GM23338 (cell line): ENCODE measurements around the gene CANT1. TPM values are rescaled to one million over a fixed set of nuclear protein-coding genes. Genes with fewer than 3 reads are reported as not detected.

Experiments used
- ATAC-seq: fragments of 200-7000 bp; cut with Tn5 transposase; 3 replicates; pipeline ENCODE4 v1.9.1; 2020
- DNase-seq: peaks from one replicate; pipeline ENCODE4 v3.0.0-alpha.2; 2015; ENCODE audit warnings: low spot score
- H2AFZ ChIP-seq: fragments of 200-600 bp; sonication (generic); 2 replicates; pipeline ENCODE4 v1.8.0; 2016; ENCODE audit warnings: antibody characterized with exemption, mild to moderate bottlenecking, moderate library complexity
- H3F3A ChIP-seq: fragments of 200-600 bp; sonication (generic); replicated peaks from 2 replicates; pipeline ENCODE4 v1.8.0; 2017; ENCODE audit warnings: antibody characterized with exemption, mixed run types, low read depth
- H3K27ac ChIP-seq: fragments of 200-600 bp; sonication (generic); 2 replicates; pipeline ENCODE4 v1.6.1; 2016; ENCODE audit warnings: low read depth
- H3K27me3 ChIP-seq: fragments of 200-600 bp; sonication (generic); 2 replicates; pipeline ENCODE4 v1.8.0; 2016; ENCODE audit warnings: mild to moderate bottlenecking, mixed run types, moderate library complexity; ENCODE audit not compliant: insufficient read depth
- H3K36me3 ChIP-seq: fragments of 200-600 bp; sonication (generic); 2 replicates; pipeline ENCODE4 v1.8.0; 2016; ENCODE audit warnings: mild to moderate bottlenecking; ENCODE audit not compliant: insufficient read depth
- H3K4me1 ChIP-seq: fragments of 200-600 bp; sonication (generic); 2 replicates; pipeline ENCODE4 v1.8.0; 2016; ENCODE audit warnings: mild to moderate bottlenecking, moderate library complexity; ENCODE audit not compliant: insufficient read depth
- H3K4me2 ChIP-seq: fragments of 200-600 bp; sonication (generic); 2 replicates; pipeline ENCODE4 v1.7.1; 2017; ENCODE audit warnings: mixed run types
- H3K4me3 ChIP-seq: fragments of 200-600 bp; sonication (generic); 2 replicates; pipeline ENCODE4 v1.6.1; 2016; ENCODE audit warnings: mixed run types
- H3K79me2 ChIP-seq: fragments of 200-600 bp; sonication (generic); replicated peaks from 2 replicates; pipeline ENCODE4 v1.8.0; 2017; ENCODE audit warnings: mild to moderate bottlenecking; ENCODE audit not compliant: insufficient read depth
- H3K9me2 ChIP-seq: fragments of 200-600 bp; sonication (generic); 2 replicates; pipeline ENCODE4 v1.8.0; 2017; ENCODE audit not compliant: insufficient read depth
- H4K20me1 ChIP-seq: fragments of 200-600 bp; sonication (generic); replicated peaks from 2 replicates; pipeline ENCODE4 v1.8.0; 2017; ENCODE audit warnings: mild to moderate bottlenecking; ENCODE audit not compliant: insufficient read depth
- H3K27ac Mint-ChIP-seq: 2 replicates; pipeline ENCODE4 v1.8.0; 2020; ENCODE audit warnings: inconsistent platforms, mild to moderate bottlenecking, moderate library complexity, mixed read lengths
- H3K27me3 Mint-ChIP-seq: 3 replicates; pipeline ENCODE4 v1.8.0; 2022; ENCODE audit warnings: low read depth, mild to moderate bottlenecking, moderate library complexity, mixed read lengths, inconsistent platforms; ENCODE audit not compliant: insufficient read depth, poor library complexity
- H3K36me3 Mint-ChIP-seq: 3 replicates; pipeline ENCODE4 v1.8.0; 2021; ENCODE audit warnings: low read depth, mild to moderate bottlenecking, inconsistent platforms, moderate library complexity, mixed read lengths
- H3K4me1 Mint-ChIP-seq: 3 replicates; pipeline ENCODE4 v1.8.0; 2020; ENCODE audit warnings: mild to moderate bottlenecking, inconsistent platforms, mixed read lengths
- H3K4me3 Mint-ChIP-seq: 3 replicates; pipeline ENCODE4 v1.8.0; 2021; ENCODE audit warnings: moderate library complexity, mild to moderate bottlenecking, inconsistent platforms, mixed read lengths
- H3K9me3 Mint-ChIP-seq: 3 replicates; pipeline ENCODE4 v1.8.0; 2020; ENCODE audit warnings: moderate library complexity, mild to moderate bottlenecking, inconsistent platforms, mixed read lengths
- CREB1 ChIP-seq: fragments of 250-450 bp; sonication (Bioruptor Pico); IDR thresholded peaks from 2 replicates; pipeline ENCODE4 v1.5.0; 2020; ENCODE audit warnings: low read depth, mild to moderate bottlenecking, moderate library complexity
- CTCF ChIP-seq, 2 experiments: fragments of 200-600 bp in 1 of 2; sonication (generic) in 1 of 2; conservative IDR thresholded peaks; 2 replicates each; pipeline versions ENCODE4 v1.5.1 to v1.6.1; 2016 to 2017; ENCODE audit warnings: antibody characterized with exemption in 2 of 2, low read depth in 2 of 2, mild to moderate bottlenecking in 2 of 2, moderate library complexity in 1 of 2
- ETS1 ChIP-seq: IDR thresholded peaks from 2 replicates; pipeline ENCODE4 v1.6.1; 2016; ENCODE audit warnings: antibody characterized with exemption
- EZH2 ChIP-seq: fragments of 200-600 bp; sonication (generic); IDR thresholded peaks from one replicate; pipeline ENCODE4 v1.8.0; 2017; ENCODE audit warnings: antibody characterized with exemption, mild to moderate bottlenecking, low read depth; ENCODE audit not compliant: unreplicated experiment
- EZH2phosphoT487 ChIP-seq: fragments of 200-600 bp; sonication (generic); IDR thresholded peaks from one replicate; pipeline ENCODE4 v1.8.1; 2018; ENCODE audit warnings: antibody characterized with exemption; ENCODE audit not compliant: unreplicated experiment
- JUNB ChIP-seq: IDR thresholded peaks from one replicate; pipeline ENCODE4 v1.6.1; 2016; ENCODE audit warnings: antibody characterized with exemption; ENCODE audit not compliant: unreplicated experiment
- NANOG ChIP-seq: IDR thresholded peaks from 2 replicates; pipeline ENCODE4 v1.6.1; 2016; ENCODE audit warnings: antibody characterized with exemption, borderline replicate concordance
- POLR2AphosphoS5 ChIP-seq: IDR thresholded peaks from 2 replicates; pipeline ENCODE4 v1.6.1; 2016; ENCODE audit warnings: antibody characterized with exemption, low read depth
- REST ChIP-seq: IDR thresholded peaks from one replicate; pipeline ENCODE4 v1.6.1; 2018; ENCODE audit warnings: antibody characterized with exemption; ENCODE audit not compliant: unreplicated experiment
- STAT1 ChIP-seq: IDR thresholded peaks from one replicate; pipeline ENCODE4 v1.6.1; 2016; ENCODE audit warnings: antibody characterized with exemption; ENCODE audit not compliant: unreplicated experiment
- ZNF114 ChIP-seq: fragments of 250-450 bp; sonication (Bioruptor Pico); IDR thresholded peaks from 2 replicates; pipeline ENCODE4 v1.5.0; 2020; ENCODE audit warnings: mild to moderate bottlenecking, moderate library complexity
- ZNF331 ChIP-seq: fragments of 250-450 bp; sonication (Bioruptor Pico); IDR thresholded peaks from 2 replicates; pipeline ENCODE4 v1.5.0; 2020; ENCODE audit warnings: low read depth, mild to moderate bottlenecking, moderate library complexity
- polyA plus RNA-seq: library from polyadenylated mRNA; unstranded; fragments of >200 nt; fragmentation: Nextera tagmentation; extraction: Ambion mirVana; gene quantifications from 2 replicates; pipeline ENCODE4 v1.2.1, GENCODE V29; 2016
- total RNA-seq: library from RNA; depleted of rRNA; stranded (reverse); fragments of >200 nt; shearing (Covaris generic); gene quantifications from 2 replicates; pipeline ENCODE4 v1.2.3, GENCODE V29; 2014

CANT1 gene
- total and polyA plus RNA-seq, 2 experiments from 2014 or later: 5.9 to 38.8 TPM

GRCh38 chr17:78969865-78970264 is 39.7 kb downstream of the CANT1 start (continued):
- TF ChIP-seq JUNB: no peak
- TF ChIP-seq ZNF331 (CRISPR knock-in tag): no peak
- no peak for TF ChIP-seq EZH2phosphoT487
- no peak for TF ChIP-seq ETS1
- no peak for TF ChIP-seq ZNF114 (CRISPR knock-in tag)
- TF ChIP-seq EZH2: no peak
- no peak for TF ChIP-seq STAT1
- TF ChIP-seq NANOG: no peak
- no peak for TF ChIP-seq POLR2AphosphoS5
- TF ChIP-seq CREB1 (CRISPR knock-in tag): no peak

GRCh38 chr17:78967782-78968362 is 41.7 kb downstream of the CANT1 start:
- Mint-ChIP-seq H3K9me3 (no peaks in the 10 kb centered on the region), H3K27ac (no peak overlapping the region), H3K4me3 (no peak overlapping the region), H3K36me3 (peaks cover 7% of the 10 kb centered on the region), H3K4me1 (peaks cover 9% of the 10 kb centered on the region), H3K27me3 (peaks cover 16% of the 10 kb centered on the region)
- no peak for TF ChIP-seq CTCF (conservative IDR thresholded peaks at IDR 0.05; ENCODE audit: low read depth in 2 of 2)
- no peak for TF ChIP-seq NANOG
- no peak for TF ChIP-seq STAT1
- TF ChIP-seq EZH2phosphoT487: no peak
- no peak for TF ChIP-seq REST
- no peak for TF ChIP-seq ZNF331 (CRISPR knock-in tag)
- no peak for TF ChIP-seq ZNF114 (CRISPR knock-in tag)
- no peak for TF ChIP-seq JUNB
- H3K36me3 ChIP-seq: no peaks in the 10 kb centered on the region
- no peak overlapping the region for H2AFZ ChIP-seq
- H3K9me2 ChIP-seq: no peaks in the 10 kb centered on the region
- no peaks in the 10 kb centered on the region for H4K20me1 ChIP-seq
- 0 out of 2 replicates have a peak, but pooled peaks cover 4% of the 10 kb centered on the region for H3F3A ChIP-seq
- H3K4me1 ChIP-seq: no peaks in the 10 kb centered on the region
- no peaks in the 10 kb centered on the region for H3K27me3 ChIP-seq
- H3K27ac ChIP-seq: no peak overlapping the region
- DNase-seq: no peak
- H3K79me2 ChIP-seq: no peaks in the 10 kb centered on the region
- H3K4me2 ChIP-seq: no peak overlapping the region
- no peak overlapping the region for H3K4me3 ChIP-seq
- ATAC-seq: no peak
